SK-N-MC (cell line): ENCODE measurements around the gene MED13L.

Source experiments
- EZH2 ChIP-seq: fragments of 200-600 bp; sonication (generic); IDR thresholded peaks from one replicate; pipeline ENCODE4 v1.6.1; 2017; ENCODE audit warnings: antibody characterized with exemption
- POLR2AphosphoS5 ChIP-seq: IDR thresholded peaks from 2 replicates; pipeline ENCODE4 v1.6.1; 2012; ENCODE audit warnings: mild to moderate bottlenecking, low read depth, low read length, borderline replicate concordance

- no peak for TF ChIP-seq POLR2AphosphoS5
- TF ChIP-seq EZH2 = no peak
These were observed 17.5 kb downstream of the MED13L start for GRCh38 chr12:116259800-116260577.
